ENCODE results near the gene CA10.

CA10 gene

GRCh38 chr17:51682115-51682514 is 476.4 kb downstream of the CA10 start:
- no peak for DNase-seq (ENCODE audit: low read depth, low spot score)

DNA sequence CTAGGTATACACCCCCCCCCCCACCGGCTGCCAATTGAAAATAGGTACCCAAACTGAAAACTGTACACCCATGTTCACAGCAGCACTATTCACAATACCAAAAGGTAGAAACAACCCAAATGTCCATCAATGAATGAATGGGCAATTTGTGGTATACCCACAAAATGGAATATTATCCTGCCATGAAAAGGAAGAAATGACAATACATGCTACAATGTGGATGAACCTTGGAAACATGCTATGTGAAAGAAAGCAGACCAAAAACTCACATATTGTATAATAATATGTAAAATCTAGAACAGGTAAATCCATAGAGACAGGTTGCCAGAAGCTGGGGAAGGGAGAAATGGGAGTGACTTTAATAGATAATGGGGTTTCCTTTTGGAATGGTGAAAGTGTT is 480.6 kb downstream of the CA10 start:
- DNase-seq (ENCODE audit: low read depth, low spot score) = no peak

- no peak for DNase-seq (ENCODE audit: low read depth, low spot score)
These were observed 481.6 kb downstream of the CA10 start for GRCh38 chr17:51676691-51677487.

DNA sequence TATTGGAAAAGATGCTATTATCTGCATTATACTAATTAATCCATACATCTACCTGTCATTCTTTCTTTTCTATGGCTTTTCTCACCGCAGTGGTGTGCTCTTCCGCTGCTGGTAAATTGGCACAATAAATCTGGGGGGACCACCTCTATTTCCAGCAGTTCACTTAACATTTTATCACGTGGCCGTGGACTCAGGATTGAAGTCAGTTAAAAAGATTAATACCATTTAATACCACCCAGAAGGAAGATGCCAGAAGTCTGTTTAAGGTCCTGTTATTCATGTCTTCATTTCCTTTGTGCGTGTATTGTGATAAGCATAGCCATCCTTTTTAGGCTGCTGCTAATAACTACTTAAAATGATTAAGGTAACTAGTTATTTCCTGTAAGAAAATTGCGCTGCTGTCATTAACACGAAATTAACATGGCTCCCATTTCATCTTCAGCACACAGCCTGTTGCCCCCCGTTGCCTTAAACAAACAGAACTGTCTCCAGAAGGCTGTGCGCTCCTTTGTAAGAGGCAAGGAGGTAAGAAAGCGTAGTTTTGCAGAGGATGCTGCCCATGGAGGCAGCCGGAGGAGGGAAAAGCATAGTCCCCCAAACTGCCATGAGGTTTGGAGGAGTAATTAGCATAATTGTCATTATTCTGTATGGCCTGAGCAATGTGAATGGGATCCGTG is 483.8 kb downstream of the CA10 start:
- no peak for DNase-seq (ENCODE audit: low read depth, low spot score)

- DNase-seq (ENCODE audit: low read depth, low spot score) = no peak
These were observed 485.4 kb downstream of the CA10 start for GRCh38 chr17:51673070-51673469.

GRCh38 chr17:51672065-51672464 is 486.4 kb downstream of the CA10 start:
- DNase-seq (ENCODE audit: low read depth, low spot score) = no peak

- no peak for DNase-seq (ENCODE audit: low read depth, low spot score)
These were observed 487.6 kb downstream of the CA10 start for GRCh38 chr17:51670899-51671298.

DNA sequence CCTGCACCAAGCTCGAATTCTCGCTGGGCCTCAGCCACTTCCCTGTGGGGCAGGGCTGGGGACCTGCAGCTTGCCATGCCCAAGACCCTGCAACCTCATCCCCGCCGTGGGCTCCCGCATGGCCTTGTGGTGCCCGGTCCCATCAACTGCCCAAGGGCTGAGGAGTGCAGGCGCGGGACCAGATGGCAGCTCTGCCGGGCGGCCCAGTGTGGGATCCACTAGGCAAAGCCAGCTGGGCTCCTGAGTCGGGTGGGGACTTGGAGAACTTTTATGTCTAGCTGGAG is 489.6 kb downstream of the CA10 start:
- DNase-seq (ENCODE audit: low read depth, low spot score) = no peak

- DNase-seq (ENCODE audit: low read depth, low spot score) = no peak
These were observed 490.2 kb downstream of the CA10 start for GRCh38 chr17:51668155-51668962.

GRCh38 chr17:51667706-51668083 is 490.8 kb downstream of the CA10 start:
- DNase-seq (ENCODE audit: low read depth, low spot score) = no peak

DNA sequence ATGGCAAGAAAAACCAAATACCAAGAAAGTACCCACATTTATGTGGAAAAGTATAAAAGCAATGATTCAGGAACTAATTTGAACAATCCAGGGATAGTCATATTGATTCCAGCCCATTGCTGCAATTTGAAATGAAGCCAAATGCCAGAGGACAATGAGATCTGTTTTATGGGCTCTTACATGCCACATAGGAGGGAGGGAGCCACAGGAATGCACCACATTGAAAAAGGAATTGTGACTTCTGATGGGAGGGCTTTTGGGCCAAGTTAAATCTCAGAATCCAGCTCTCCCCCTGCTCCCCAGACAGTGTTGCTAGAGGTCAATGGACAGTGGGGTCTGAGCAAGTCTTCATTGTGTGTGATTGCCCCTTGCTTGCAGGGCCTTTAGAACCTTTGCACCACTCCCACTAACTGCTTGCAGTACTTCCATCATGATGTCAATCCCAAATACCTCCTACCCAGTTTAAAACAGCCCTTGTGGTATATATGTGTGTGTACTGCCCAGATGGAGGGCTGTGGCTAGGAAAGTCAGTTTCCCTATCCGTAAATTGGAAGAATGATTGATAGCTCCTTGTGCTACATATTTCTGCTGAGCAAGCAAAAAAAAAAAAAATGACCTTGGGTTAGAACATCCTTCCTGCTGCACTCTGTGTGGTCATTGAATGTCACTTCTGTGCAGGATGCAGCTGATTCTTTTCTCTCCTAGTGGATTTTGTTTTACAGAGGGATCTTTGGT is 491.4 kb downstream of the CA10 start:
- no peak for DNase-seq (ENCODE audit: low read depth, low spot score)

GRCh38 chr17:51662204-51663056 is 496.1 kb downstream of the CA10 start:
- no peak for DNase-seq (ENCODE audit: low read depth, low spot score)

GRCh38 chr17:51661403-51661802 is 497.1 kb downstream of the CA10 start:
- DNase-seq (ENCODE audit: low read depth, low spot score) = no peak

DNA sequence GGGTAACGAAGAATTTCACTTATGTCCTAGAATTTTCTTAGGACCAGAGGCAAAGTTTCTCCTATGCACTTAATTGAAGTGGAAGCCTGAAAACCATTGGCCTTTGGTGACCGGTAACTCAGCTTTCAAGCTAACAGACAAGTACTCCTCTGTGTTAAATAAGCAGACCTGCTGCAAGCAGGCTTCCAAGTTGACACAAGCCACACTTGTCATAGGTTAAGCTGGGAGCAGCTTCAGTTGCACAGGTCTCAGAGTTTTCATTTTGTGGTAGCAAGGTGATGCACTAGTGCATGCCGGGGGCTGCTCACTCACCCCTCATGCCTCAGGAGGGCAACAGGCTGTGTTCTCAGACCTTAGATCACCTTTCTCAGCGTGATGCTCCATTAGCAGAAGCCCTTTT is 498.2 kb downstream of the CA10 start:
- no peak for DNase-seq (ENCODE audit: low read depth, low spot score)

DNA sequence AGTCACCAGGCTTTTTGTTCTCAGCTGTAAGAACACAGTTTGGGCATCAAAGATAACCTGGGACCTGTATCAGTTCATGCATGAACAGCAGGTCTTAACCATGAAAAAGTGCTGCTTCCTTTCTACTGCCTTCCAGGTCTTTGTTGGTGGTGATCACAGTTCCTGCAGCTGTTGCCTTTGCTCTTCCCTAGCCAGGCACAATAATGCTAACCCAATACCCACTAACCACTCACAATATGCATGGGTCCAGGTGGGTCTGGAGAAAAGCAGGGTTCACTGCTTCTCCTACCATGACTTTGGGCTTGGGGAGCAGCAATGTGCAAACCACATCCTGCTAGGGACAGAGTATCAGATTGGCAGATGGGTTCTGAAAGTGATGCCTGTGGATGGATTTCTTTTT is 501.3 kb downstream of the CA10 start:
- no peak for DNase-seq (ENCODE audit: low read depth, low spot score)

- DNase-seq (ENCODE audit: low read depth, low spot score) = no peak
These were observed 504.6 kb downstream of the CA10 start for GRCh38 chr17:51653878-51654277.

- no peak for DNase-seq (ENCODE audit: low read depth, low spot score)
These were observed 506.0 kb downstream of the CA10 start for GRCh38 chr17:51652529-51652928.

- DNase-seq (ENCODE audit: low read depth, low spot score) = no peak
These were observed 506.8 kb downstream of the CA10 start for GRCh38 chr17:51651513-51652298.

DNA sequence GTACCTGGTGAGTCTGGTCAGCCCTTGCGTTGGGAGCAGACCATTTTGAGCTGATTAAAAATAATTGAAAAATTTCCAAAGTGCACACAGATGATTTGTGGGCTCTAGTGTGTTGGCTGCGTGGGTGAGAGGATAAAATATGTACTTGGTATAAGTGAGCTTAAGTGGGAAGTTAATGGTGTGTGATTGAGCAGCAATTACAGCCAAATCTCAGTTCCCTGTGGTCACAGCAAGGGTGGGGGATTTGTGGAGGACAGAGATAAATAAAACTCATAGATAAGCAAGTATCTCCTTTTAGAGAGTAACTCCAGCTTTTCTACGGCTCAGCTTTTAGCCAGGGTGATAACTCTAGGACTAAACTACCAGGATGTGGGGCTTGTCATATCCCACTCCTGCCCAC is 507.7 kb downstream of the CA10 start:
- no peak for DNase-seq (ENCODE audit: low read depth, low spot score)

DNA sequence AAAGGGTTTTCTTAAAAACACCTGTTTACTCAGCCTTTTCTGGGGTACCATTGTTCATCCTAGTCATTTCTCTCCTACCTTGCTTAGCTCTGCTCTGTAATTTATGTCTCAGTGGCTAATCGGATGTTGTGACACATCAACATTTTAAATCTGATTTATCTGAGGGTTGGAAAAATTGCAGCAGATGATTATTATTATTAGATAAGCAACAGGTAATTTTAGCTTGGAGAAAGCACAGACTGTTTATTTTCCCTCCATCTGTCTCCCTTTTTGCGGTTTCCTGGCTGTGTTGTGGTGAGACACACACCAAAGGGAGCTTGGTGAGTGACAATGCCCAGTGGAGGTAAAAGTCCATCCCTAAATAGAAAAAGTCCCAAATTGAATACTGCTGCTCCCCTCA is 508.3 kb downstream of the CA10 start:
- no peak for DNase-seq (ENCODE audit: low read depth, low spot score)
